ENCODE data around the gene MGST2. TPM values are rescaled to one million over a fixed set of nuclear protein-coding genes. Genes with fewer than 3 reads are reported as not detected.

MGST2 gene
- total RNA-seq, 1 donor from 2014 or later, result 134 TPM

DNA sequence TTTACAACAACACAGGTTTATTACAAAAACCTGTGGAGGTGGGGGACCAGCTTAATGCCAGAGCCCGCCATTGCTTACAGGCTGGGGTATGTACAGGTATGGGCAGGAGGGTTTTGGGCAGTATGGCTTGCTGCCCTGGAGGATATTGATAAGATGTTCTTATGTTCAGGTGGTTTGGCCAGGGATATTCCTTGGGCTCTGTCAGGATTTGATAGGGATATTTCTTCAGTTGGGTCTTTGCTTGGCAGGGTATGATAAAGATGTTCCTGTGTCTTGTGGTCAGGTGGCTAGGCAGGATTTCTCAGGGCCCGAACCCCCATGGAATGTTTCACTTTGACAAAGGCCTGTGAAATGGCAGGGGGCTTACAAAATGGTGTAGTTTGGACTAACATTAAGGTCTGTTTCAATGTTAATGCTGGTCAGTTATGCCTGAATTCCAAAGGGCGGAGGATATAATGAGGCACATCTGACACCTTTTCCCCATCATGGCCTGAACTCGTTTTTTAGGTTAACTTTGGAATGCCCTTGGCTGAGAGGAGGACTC lies 3.1 kb downstream of the MGST2 start:
- H3K4me1 ChIP-seq, result peaks cover 63% of the 10 kb centered on the region
- no peaks in the 10 kb centered on the region for H3K9me3 ChIP-seq (replicated peaks)
- peaks cover 21% of the 10 kb centered on the region for H3K36me3 ChIP-seq
- H3K27me3 ChIP-seq (ENCODE audit: low read depth), result no peaks in the 10 kb centered on the region
- no peak overlapping the region for H3K4me3 ChIP-seq
- intact Hi-C loops (cut with micrococcal nuclease), result no loop called here
- DNase-seq, result no peak
- TF ChIP-seq, protein P1, sequence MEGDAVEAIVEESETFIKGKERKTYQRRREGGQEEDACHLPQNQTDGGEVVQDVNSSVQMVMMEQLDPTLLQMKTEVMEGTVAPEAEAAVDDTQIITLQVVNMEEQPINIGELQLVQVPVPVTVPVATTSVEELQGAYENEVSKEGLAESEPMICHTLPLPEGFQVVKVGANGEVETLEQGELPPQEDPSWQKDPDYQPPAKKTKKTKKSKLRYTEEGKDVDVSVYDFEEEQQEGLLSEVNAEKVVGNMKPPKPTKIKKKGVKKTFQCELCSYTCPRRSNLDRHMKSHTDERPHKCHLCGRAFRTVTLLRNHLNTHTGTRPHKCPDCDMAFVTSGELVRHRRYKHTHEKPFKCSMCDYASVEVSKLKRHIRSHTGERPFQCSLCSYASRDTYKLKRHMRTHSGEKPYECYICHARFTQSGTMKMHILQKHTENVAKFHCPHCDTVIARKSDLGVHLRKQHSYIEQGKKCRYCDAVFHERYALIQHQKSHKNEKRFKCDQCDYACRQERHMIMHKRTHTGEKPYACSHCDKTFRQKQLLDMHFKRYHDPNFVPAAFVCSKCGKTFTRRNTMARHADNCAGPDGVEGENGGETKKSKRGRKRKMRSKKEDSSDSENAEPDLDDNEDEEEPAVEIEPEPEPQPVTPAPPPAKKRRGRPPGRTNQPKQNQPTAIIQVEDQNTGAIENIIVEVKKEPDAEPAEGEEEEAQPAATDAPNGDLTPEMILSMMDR (IDR thresholded peaks at IDR 0.05; ENCODE audit: borderline replicate concordance), result no peak
- no peak overlapping the region for H3K27ac ChIP-seq (replicated peaks)

- no peak overlapping the region for H3K4me3 ChIP-seq
- no peaks in the 10 kb centered on the region for H3K27me3 ChIP-seq (ENCODE audit: low read depth)
- intact Hi-C loops (cut with micrococcal nuclease), result no loop called here
- H3K9me3 ChIP-seq (replicated peaks), result no peaks in the 10 kb centered on the region
- TF ChIP-seq, protein P1 (IDR thresholded peaks at IDR 0.05; ENCODE audit: borderline replicate concordance), result no peak
- H3K36me3 ChIP-seq, result peaks cover 21% of the 10 kb centered on the region
- no peak for DNase-seq
- no peak overlapping the region for H3K27ac ChIP-seq (replicated peaks)
- H3K4me1 ChIP-seq, result peaks cover 69% of the 10 kb centered on the region
Observed at GRCh38 chr4:139669335-139669734, 3.7 kb downstream of the MGST2 start.

DNA sequence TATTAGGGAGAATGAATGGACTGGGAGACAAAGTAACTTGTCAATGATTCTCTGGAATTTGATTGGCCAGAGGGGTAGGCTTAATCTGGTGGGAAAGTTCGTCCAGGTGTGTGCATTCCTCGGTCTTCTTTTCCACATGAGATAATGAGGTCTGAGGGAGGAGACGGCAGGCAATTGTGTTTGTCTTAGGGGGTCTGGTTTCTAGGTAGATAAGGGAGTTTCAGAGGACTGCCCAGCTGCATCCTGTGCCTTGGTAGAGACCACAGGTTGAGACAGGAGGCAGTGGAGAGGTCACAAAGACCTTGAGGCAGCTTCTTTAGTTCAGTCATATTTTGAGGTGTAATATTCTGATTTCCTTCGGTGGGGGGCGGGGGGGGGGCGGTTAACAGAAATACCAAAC lies 4.3 kb downstream of the MGST2 start:
- peaks cover 21% of the 10 kb centered on the region for H3K36me3 ChIP-seq
- H3K9me3 ChIP-seq (replicated peaks), result no peaks in the 10 kb centered on the region
- intact Hi-C loops (cut with micrococcal nuclease), result no loop called here
- TF ChIP-seq, protein P1 (IDR thresholded peaks at IDR 0.05; ENCODE audit: borderline replicate concordance), result no peak
- H3K4me1 ChIP-seq, result peaks cover 71% of the 10 kb centered on the region
- no peak overlapping the region for H3K27ac ChIP-seq (replicated peaks)
- no peak overlapping the region for H3K4me3 ChIP-seq
- no peaks in the 10 kb centered on the region for H3K27me3 ChIP-seq (ENCODE audit: low read depth)
- no peak for DNase-seq

- no peak overlapping the region for H3K4me3 ChIP-seq
- peaks cover 70% of the 10 kb centered on the region for H3K4me1 ChIP-seq
- DNase-seq, result no peak
- no peaks in the 10 kb centered on the region for H3K27me3 ChIP-seq (ENCODE audit: low read depth)
- H3K9me3 ChIP-seq (replicated peaks), result no peaks in the 10 kb centered on the region
- peaks cover 21% of the 10 kb centered on the region for H3K36me3 ChIP-seq
- no peak overlapping the region for H3K27ac ChIP-seq (replicated peaks)
- intact Hi-C loops (cut with micrococcal nuclease), result no loop called here
- TF ChIP-seq, protein P1 (IDR thresholded peaks at IDR 0.05; ENCODE audit: borderline replicate concordance), result no peak
Observed at GRCh38 chr4:139670775-139671174, 5.2 kb downstream of the MGST2 start.

DNA sequence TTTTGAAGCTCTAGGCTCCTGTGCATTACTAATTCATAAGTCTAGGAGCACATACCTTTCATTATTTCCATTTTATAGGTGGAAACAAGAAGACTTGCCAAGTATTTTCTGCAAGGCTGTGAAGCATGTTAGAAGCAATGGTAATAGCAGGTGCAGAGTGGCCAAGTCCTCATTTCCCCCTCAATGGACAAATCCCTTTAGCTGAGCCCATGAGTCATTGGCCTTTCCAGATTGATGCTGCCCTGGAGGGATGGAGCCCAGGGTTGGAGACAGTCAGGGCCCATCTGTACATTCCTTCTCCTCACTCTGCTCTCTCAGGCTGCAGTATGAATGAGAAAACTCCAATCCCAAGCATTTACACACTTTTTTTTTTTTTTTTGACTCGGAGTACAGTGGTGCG lies 6.6 kb downstream of the MGST2 start:
- Histone ChIP-seq H3K27me3 (ENCODE audit: low read depth) (no peaks in the 10 kb centered on the region), H3K9me3 (replicated peaks) (no peaks in the 10 kb centered on the region), H3K36me3 (peaks cover 21% of the 10 kb centered on the region), H3K27ac (replicated peaks) (no peak overlapping the region), H3K4me3 (no peak overlapping the region), H3K4me1 (peaks cover 72% of the 10 kb centered on the region)
- TF ChIP-seq, protein P1 (IDR thresholded peaks at IDR 0.05; ENCODE audit: borderline replicate concordance), result no peak
- intact Hi-C loops (cut with micrococcal nuclease), result no loop called here
- no peak for DNase-seq
